OCI-LY3 (cell line): ENCODE data around the gene BRINP2.

ENCODE experiments used
- H2AFZ ChIP-seq: fragments of 200-600, 300-600 bp; shearing (Covaris generic); 2 replicates; pipeline ENCODE4 v1.6.0; 2014; ENCODE audit warnings: antibody characterized with exemption, low read depth, low read length
- H3K27ac ChIP-seq: fragments of 200-600, 300-600 bp; sonication (generic); 2 replicates; pipeline ENCODE4 v1.5.1; 2014; ENCODE audit warnings: mild to moderate bottlenecking, low read length, moderate library complexity, mixed read lengths
- H3K27me3 ChIP-seq: fragments of 200-600, 300-600 bp; sonication (generic); 2 replicates; pipeline ENCODE4 v1.6.1; 2014; ENCODE audit warnings: low read depth, low read length, mixed read lengths
- H3K36me3 ChIP-seq: fragments of 200-600, 300-600 bp; sonication (generic); replicated peaks from 2 replicates; pipeline ENCODE3; 2014; ENCODE audit warnings: low read depth, low read length, mixed read lengths
- H3K4me1 ChIP-seq: fragments of 300-600, 200-600 bp; sonication (generic); 2 replicates; pipeline ENCODE4 v1.6.1; 2014; ENCODE audit warnings: low read length, mixed read lengths
- H3K4me2 ChIP-seq: fragments of 200-600, 300-600 bp; sonication (generic); 2 replicates; pipeline ENCODE4 v1.6.1; 2014; ENCODE audit warnings: low read length, mixed read lengths
- H3K4me3 ChIP-seq: fragments of 300-600, 200-600 bp; sonication (generic); 2 replicates; pipeline ENCODE4 v1.5.1; 2014; ENCODE audit warnings: antibody characterized with exemption, mild to moderate bottlenecking, low read length, moderate library complexity
- H3K79me2 ChIP-seq: fragments of 300-600, 200-600 bp; shearing (Covaris generic); 2 replicates; pipeline ENCODE4 v1.6.1; 2014; ENCODE audit warnings: mild to moderate bottlenecking, low read length, mixed read lengths
- H3K9ac ChIP-seq: fragments of 300-600, 200-600 bp; shearing (Covaris generic); 2 replicates; pipeline ENCODE4 v1.6.0; 2014; ENCODE audit warnings: mild to moderate bottlenecking, low read length, moderate library complexity
- H3K9me3 ChIP-seq: fragments of 200-600, 300-600 bp; shearing (Covaris generic); 2 replicates; pipeline ENCODE4 v1.6.1; 2014; ENCODE audit warnings: low read length, mixed read lengths; ENCODE audit not compliant: insufficient read depth
- H4K20me1 ChIP-seq: fragments of 200-600, 300-600 bp; sonication (generic); 2 replicates; pipeline ENCODE4 v1.6.1; 2016; ENCODE audit warnings: low read length, mixed read lengths; ENCODE audit not compliant: insufficient read depth
- CTCF ChIP-seq: fragments of 200-600, 300-600 bp; sonication (generic); IDR thresholded peaks from 2 replicates; pipeline ENCODE4 v1.5.1; 2014; ENCODE audit warnings: antibody characterized with exemption, low read length, low read depth
- EZH2phosphoT487 ChIP-seq: fragments of 200-600 bp; shearing (Covaris generic); IDR thresholded peaks from 2 replicates; pipeline ENCODE4 v1.6.1; 2018; ENCODE audit warnings: antibody characterized with exemption, mixed run types, low read depth

BRINP2 gene

GRCh38 chr1:177170756-177171535 is at the start of gene BRINP2:
Gene BRINP2, plus strand, starts transcription at chr1:177170958. Its CDS starts 58,919 bp downstream, at chr1:177229877.
- no peak within 1 kb of the TSS for H2AFZ ChIP-seq
- H3K9me3 ChIP-seq: no peaks in the 10 kb centered on the region
- no peaks in the 10 kb centered on the region for H3K4me1 ChIP-seq
- H3K27me3 ChIP-seq: peaks cover 12% of the 10 kb centered on the region; the same call in 1 of the 2 replicates
- H3K36me3 ChIP-seq: no peaks in the 10 kb centered on the region
- H3K27ac ChIP-seq: no peak within 1 kb of the TSS
- H3K4me3 ChIP-seq: no peak within 1 kb of the TSS
- H3K79me2 ChIP-seq: no peaks in the 10 kb centered on the region
- H3K4me2 ChIP-seq: no peak within 1 kb of the TSS
- H3K9ac ChIP-seq: no peak within 1 kb of the TSS
- TF ChIP-seq EZH2phosphoT487: no peak
- TF ChIP-seq CTCF: no peak
- no peaks in the 10 kb centered on the region for H4K20me1 ChIP-seq

- Histone ChIP-seq H3K79me2 (no peaks in the 10 kb centered on the region), H3K4me3 (no peak overlapping the region), H3K4me1 (no peaks in the 10 kb centered on the region), H3K9me3 (no peaks in the 10 kb centered on the region), H3K27ac (no peak overlapping the region), H2AFZ (no peak overlapping the region), H3K4me2 (no peak overlapping the region), H4K20me1 (no peaks in the 10 kb centered on the region), H3K9ac (no peak overlapping the region), H3K27me3 (peaks cover 18% of the 10 kb centered on the region; the same call in 1 of the 2 replicates), H3K36me3 (no peaks in the 10 kb centered on the region)
- no peak for TF ChIP-seq EZH2phosphoT487
- no peak for TF ChIP-seq CTCF
These were observed 48.1 kb upstream of the BRINP2 start for GRCh38 chr1:177122461-177123251.

- Histone ChIP-seq H4K20me1 (no peaks in the 10 kb centered on the region), H3K79me2 (no peaks in the 10 kb centered on the region), H3K9ac (no peak overlapping the region), H3K27ac (no peak overlapping the region), H3K4me2 (no peak overlapping the region), H3K27me3 (peaks cover 23% of the 10 kb centered on the region; the same call in 1 of the 2 replicates), H2AFZ (no peak overlapping the region), H3K4me3 (no peak overlapping the region), H3K9me3 (no peaks in the 10 kb centered on the region), H3K36me3 (no peaks in the 10 kb centered on the region), H3K4me1 (no peaks in the 10 kb centered on the region)
- no peak for TF ChIP-seq CTCF
- no peak for TF ChIP-seq EZH2phosphoT487
These were observed 46.0 kb upstream of the BRINP2 start for GRCh38 chr1:177124577-177125278.

GRCh38 chr1:177126267-177126666 is 44.5 kb upstream of the BRINP2 start:
- Histone ChIP-seq H3K4me2 (no peak overlapping the region), H2AFZ (no peak overlapping the region), H4K20me1 (peaks cover 3% of the 10 kb centered on the region; the same call in 1 of the 2 replicates), H3K9me3 (no peaks in the 10 kb centered on the region), H3K4me3 (no peak overlapping the region), H3K36me3 (no peaks in the 10 kb centered on the region), H3K9ac (no peak overlapping the region), H3K27ac (no peak overlapping the region), H3K4me1 (no peaks in the 10 kb centered on the region), H3K79me2 (no peaks in the 10 kb centered on the region), H3K27me3 (peaks cover 10% of the 10 kb centered on the region; the same call in 1 of the 2 replicates)
- TF ChIP-seq EZH2phosphoT487 (no peak), CTCF (no peak)
